ENCODE data around the gene CSAD.

DNA sequence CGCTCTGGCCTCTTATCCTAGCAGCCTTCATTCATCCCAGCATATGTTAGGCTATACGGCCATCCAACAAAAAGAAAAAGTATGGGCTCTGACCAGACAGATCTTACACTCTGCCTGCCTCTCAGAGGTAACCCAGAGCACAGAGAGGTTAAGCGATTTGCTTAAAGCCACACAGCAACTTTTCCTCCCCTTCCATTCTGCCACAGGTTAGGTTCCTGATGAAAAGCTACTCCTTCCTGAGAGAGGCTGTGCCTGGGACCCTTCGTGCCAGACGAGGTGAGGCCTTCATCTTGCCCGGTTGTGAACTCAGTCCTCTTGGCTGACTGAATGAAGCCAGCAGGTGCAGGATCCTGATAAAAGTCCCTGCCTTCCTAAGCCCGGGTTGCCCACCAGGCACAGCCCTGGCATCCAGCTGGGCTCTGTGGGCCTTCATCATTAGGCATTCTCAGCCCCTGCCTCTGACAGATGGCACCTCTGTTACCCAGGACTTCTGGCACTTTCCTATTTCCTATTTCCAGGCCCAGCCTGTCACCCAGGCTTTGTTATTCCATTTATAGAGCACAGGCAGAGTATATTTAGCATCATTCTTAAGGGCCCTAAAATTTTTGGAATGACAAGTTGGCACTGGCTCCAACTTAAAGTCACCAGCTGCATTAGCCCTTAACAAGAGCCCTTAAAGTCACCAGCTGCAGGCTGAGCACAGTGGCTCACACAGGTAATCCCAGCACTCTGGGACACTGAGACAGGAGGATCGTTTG, 64.7 kb downstream of the CSAD start:
- TF ChIP-seq, protein P1, sequence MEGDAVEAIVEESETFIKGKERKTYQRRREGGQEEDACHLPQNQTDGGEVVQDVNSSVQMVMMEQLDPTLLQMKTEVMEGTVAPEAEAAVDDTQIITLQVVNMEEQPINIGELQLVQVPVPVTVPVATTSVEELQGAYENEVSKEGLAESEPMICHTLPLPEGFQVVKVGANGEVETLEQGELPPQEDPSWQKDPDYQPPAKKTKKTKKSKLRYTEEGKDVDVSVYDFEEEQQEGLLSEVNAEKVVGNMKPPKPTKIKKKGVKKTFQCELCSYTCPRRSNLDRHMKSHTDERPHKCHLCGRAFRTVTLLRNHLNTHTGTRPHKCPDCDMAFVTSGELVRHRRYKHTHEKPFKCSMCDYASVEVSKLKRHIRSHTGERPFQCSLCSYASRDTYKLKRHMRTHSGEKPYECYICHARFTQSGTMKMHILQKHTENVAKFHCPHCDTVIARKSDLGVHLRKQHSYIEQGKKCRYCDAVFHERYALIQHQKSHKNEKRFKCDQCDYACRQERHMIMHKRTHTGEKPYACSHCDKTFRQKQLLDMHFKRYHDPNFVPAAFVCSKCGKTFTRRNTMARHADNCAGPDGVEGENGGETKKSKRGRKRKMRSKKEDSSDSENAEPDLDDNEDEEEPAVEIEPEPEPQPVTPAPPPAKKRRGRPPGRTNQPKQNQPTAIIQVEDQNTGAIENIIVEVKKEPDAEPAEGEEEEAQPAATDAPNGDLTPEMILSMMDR (IDR thresholded peaks at IDR 0.05; ENCODE audit: low read depth, low read length), result no peak
- no peak for TF ChIP-seq EZH2phosphoT487 (IDR thresholded peaks at IDR 0.05; ENCODE audit: low read depth)

Data from OCI-LY3 (cell line).